Endothelial cell of umbilical vein (primary cell): ENCODE results near the gene RPS27L. TPM values are rescaled to one million over a fixed set of nuclear protein-coding genes. Genes with fewer than 3 reads are reported as not detected.

Source experiments
- BruUV-seq: library from RNA; stranded (reverse); fragments of 400-500 nt; replicated peaks from 2 replicates; lab custom pipeline; 2021; lab: Mats Ljungman, UMichigan
- CTCF ChIA-PET: fragments of 300-600, 350-600 bp; sonication (Branson Sonifier 250); formaldehyde crosslinking; loops from one replicate; lab custom pipeline; 2021; ENCODE audit warnings: antibody characterized with exemption, inconsistent platforms; lab: Charles Lee
- POLR2A ChIA-PET: fragments of 300-600, 350-600 bp; sonication (Branson Sonifier 250); formaldehyde crosslinking; loops from one replicate; lab custom pipeline; 2021; ENCODE audit warnings: antibody characterized with exemption, inconsistent platforms; lab: Charles Lee
- DNase-seq: peaks from one replicate; pipeline ENCODE4 v3.0.0-alpha.2; 2011; ENCODE audit warnings: low read depth, low spot score
- FAIRE-seq: peaks from 2 replicates; lab custom pipeline; 2011; peaks lifted over from hg19 to GRCh38; lab: Jason Lieb, UNC
- H2AFZ ChIP-seq: 2 replicates; pipeline ENCODE4 v1.6.0; 2012; ENCODE audit warnings: low read depth, low read length, control low read depth, inconsistent platforms
- H3K27ac ChIP-seq: 2 replicates; pipeline ENCODE4 v1.5.1; 2011; ENCODE audit warnings: low read depth, mild to moderate bottlenecking, control low read depth, low read length, moderate library complexity; ENCODE audit not compliant: insufficient read depth
- H3K27me3 ChIP-seq, 2 experiments: 2 replicates each; pipeline versions ENCODE4 v1.6.0 to v1.6.1; 2011; ENCODE audit warnings: low read length in 2 of 2, mixed read lengths in 1 of 2; ENCODE audit not compliant: control insufficient read depth in 2 of 2, insufficient read depth in 2 of 2
- H3K36me3 ChIP-seq, 2 experiments: 2 replicates in 1 of 2; 3 replicates in 1 of 2; pipeline ENCODE4 v1.5.1; 2011; ENCODE audit warnings: low read length in 2 of 2, mild to moderate bottlenecking in 1 of 2, moderate library complexity in 1 of 2; ENCODE audit not compliant: control insufficient read depth in 2 of 2, insufficient read depth in 2 of 2; ENCODE audit errors: extremely low read depth in 1 of 2
- H3K4me1 ChIP-seq: 3 replicates; pipeline ENCODE4 v1.5.1; 2011; ENCODE audit warnings: mild to moderate bottlenecking, low read length; ENCODE audit not compliant: control insufficient read depth, insufficient read depth; ENCODE audit errors: extremely low read depth
- H3K4me2 ChIP-seq: 2 replicates; pipeline ENCODE4 v1.6.1; 2011; ENCODE audit warnings: low read length, control low read depth, mixed read lengths; ENCODE audit not compliant: insufficient read depth
- H3K4me3 ChIP-seq, 3 experiments: fragments of 200-600 bp in 1 of 3; sonication (generic), shearing (Covaris generic) in 1 of 3; replicated peaks in 1 of 3; 2 replicates each; pipeline ENCODE4 v1.5.1; 2011 to 2016; ENCODE audit warnings: control low read depth in 3 of 3, low read length in 3 of 3, mild to moderate bottlenecking in 2 of 3, inconsistent platforms in 1 of 3, low read depth in 1 of 3, moderate library complexity in 1 of 3; ENCODE audit not compliant: insufficient read depth in 1 of 3
- H3K79me2 ChIP-seq: 2 replicates; pipeline ENCODE4 v1.6.0; 2012; ENCODE audit warnings: low read length, inconsistent platforms; ENCODE audit not compliant: control insufficient read depth, insufficient read depth
- H3K9ac ChIP-seq: replicated peaks from 2 replicates; pipeline ENCODE3; 2011; ENCODE audit warnings: low read length, control low read depth; ENCODE audit not compliant: insufficient read depth; ENCODE audit errors: extremely low read depth
- H3K9me1 ChIP-seq: replicated peaks from 3 replicates; pipeline ENCODE4 v1.6.0; 2011; ENCODE audit warnings: mild to moderate bottlenecking, low read length; ENCODE audit not compliant: control insufficient read depth, insufficient read depth; ENCODE audit errors: extremely low read depth
- H3K9me3 ChIP-seq: replicated peaks from 2 replicates; pipeline ENCODE4 v1.5.1; 2012; ENCODE audit warnings: low read length, inconsistent platforms; ENCODE audit not compliant: control insufficient read depth, insufficient read depth
- H4K20me1 ChIP-seq: replicated peaks from 2 replicates; pipeline ENCODE3; 2011; ENCODE audit warnings: mild to moderate bottlenecking, low read length; ENCODE audit not compliant: control insufficient read depth, insufficient read depth; ENCODE audit errors: extremely low read depth
- CTCF ChIP-seq, 2 donors: IDR thresholded peaks; 1 replicate in 1 of 2; 2 replicates in 1 of 2; pipeline ENCODE4 v1.5.1; 2011; ENCODE audit warnings: low read length in 2 of 2, mild to moderate bottlenecking in 2 of 2, moderate library complexity in 2 of 2, control low read depth in 1 of 2, inconsistent platforms in 1 of 2, low read depth in 1 of 2; ENCODE audit not compliant: insufficient read depth in 1 of 2; ENCODE audit errors: extremely low read depth in 1 of 2
- EZH2 ChIP-seq: IDR thresholded peaks from 2 replicates; pipeline ENCODE4 v1.6.1; 2012; ENCODE audit warnings: borderline replicate concordance, low read depth, mild to moderate bottlenecking, moderate library complexity, low read length, inconsistent platforms; ENCODE audit not compliant: severe bottlenecking
- FOS ChIP-seq: IDR thresholded peaks from 2 replicates; pipeline ENCODE4 v1.6.1; 2011; ENCODE audit warnings: mild to moderate bottlenecking, low read length, moderate library complexity, borderline replicate concordance; ENCODE audit not compliant: insufficient read depth
- GATA2 ChIP-seq: IDR thresholded peaks from 2 replicates; pipeline ENCODE4 v1.7.0; 2011; ENCODE audit warnings: low read depth, mild to moderate bottlenecking, moderate library complexity, mixed read lengths, low read length; ENCODE audit not compliant: insufficient read length, insufficient read depth
- JUN ChIP-seq: IDR thresholded peaks from 2 replicates; pipeline ENCODE4 v1.6.1; 2011; ENCODE audit warnings: borderline replicate concordance, low read depth; ENCODE audit not compliant: insufficient read length, insufficient read depth
- MYC ChIP-seq: IDR thresholded peaks from one replicate; pipeline ENCODE4 v1.6.1; 2011; ENCODE audit warnings: mild to moderate bottlenecking, low read depth, low read length
- POLR2A ChIP-seq: IDR thresholded peaks from 2 replicates; pipeline ENCODE4 v1.6.1; 2012; ENCODE audit warnings: low read depth, mild to moderate bottlenecking, control low read depth, low read length
- POLR2AphosphoS5 ChIP-seq: IDR thresholded peaks from 2 replicates; pipeline ENCODE4 v1.6.1; 2012; ENCODE audit warnings: low read depth, mild to moderate bottlenecking, control low read depth, low read length, moderate library complexity; ENCODE audit not compliant: insufficient read depth
- dilution Hi-C: fragments of 300-500 bp; cut with MboI; formaldehyde crosslinking; loops from one replicate; pipeline ENCODE4 v1.15.0; 2019; ENCODE audit warnings: low sequenced_read_pairs; ENCODE audit not compliant: extremely low pct_ligation_motif_present
- intact Hi-C: fragments of 100-400 bp; cut with micrococcal nuclease; formaldehyde crosslinking; loops from one replicate; pipeline ENCODE4 v1.10.0; 2022
- polyA plus RNA-seq, 4 experiments: library from polyadenylated mRNA; depleted of rRNA in 3 of 4; stranded (reverse) in 3 of 4; unstranded in 1 of 4; fragments of >200 nt; gene quantifications; 2 replicates each; pipeline versions ENCODE4 v1.2.1 to v1.2.3, GENCODE V29; 2011 to 2012; ENCODE audit warnings: missing spikeins in 1 of 4
- total RNA-seq: library from RNA; stranded (reverse); gene quantifications from 2 replicates; pipeline ENCODE4 v1.2.3, GENCODE V29; 2021
- TF ChIP-seq, protein P1 (sequence below): IDR thresholded peaks from 2 replicates; pipeline ENCODE4 v1.6.1; 2011; ENCODE audit not compliant: insufficient read depth, insufficient read length

Gene RPS27L
- total and polyA plus RNA-seq, 2 donors (not counting 3 experiments of a cell fraction or from before 2014, with no cell fraction given), result 163 to 345 TPM

- dilution Hi-C loops (no loop called here), intact Hi-C loops (no loop called here)
- CTCF ChIA-PET, result interaction anchor here (1.0 kb wide), 1 partner anchor 23 kb away, joined by 4 read pairs; no protein-coding TSS in a partner anchor
- TF ChIP-seq JUN, result no peak
- TF ChIP-seq, protein P1, sequence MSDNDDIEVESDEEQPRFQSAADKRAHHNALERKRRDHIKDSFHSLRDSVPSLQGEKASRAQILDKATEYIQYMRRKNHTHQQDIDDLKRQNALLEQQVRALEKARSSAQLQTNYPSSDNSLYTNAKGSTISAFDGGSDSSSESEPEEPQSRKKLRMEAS, result no peak
- no peak for TF ChIP-seq POLR2AphosphoS5
- TF ChIP-seq CTCF (IDR thresholded peaks at IDR 0.05; ENCODE audit: extremely low read depth in 1 of 2, insufficient read depth in 1 of 2, low read depth in 1 of 2, low read length in 2 of 2), result no peak
- no peak for TF ChIP-seq GATA2
- no peak overlapping the region for H3K9ac ChIP-seq
- H3K4me2 ChIP-seq, result no peak overlapping the region
- H3K4me1 ChIP-seq, result peaks cover 5% of the 10 kb centered on the region
- FAIRE-seq, result no peak
- no peaks in the 10 kb centered on the region for H3K9me3 ChIP-seq
- H3K27ac ChIP-seq, result no peak overlapping the region
- H2AFZ ChIP-seq, result no peak overlapping the region
- no peaks in the 10 kb centered on the region for H3K27me3 ChIP-seq
- no peak overlapping the region for H3K4me3 ChIP-seq
- no peaks in the 10 kb centered on the region for H3K9me1 ChIP-seq
- H3K79me2 ChIP-seq, result no peaks in the 10 kb centered on the region
- H4K20me1 ChIP-seq, result no peaks in the 10 kb centered on the region
- H3K36me3 ChIP-seq, result no peaks in the 10 kb centered on the region
- DNase-seq, result no peak
- BruUV-seq, result no TSS peak
- POLR2A ChIA-PET, result no interaction called here
Observed at GRCh38 chr15:63112871-63113270, 44.4 kb downstream of the RPS27L start.

GRCh38 chr15:63111481-63111880, 45.8 kb downstream of the RPS27L start:
- TF ChIP-seq FOS (no peak), GATA2 (no peak), EZH2 (no peak), POLR2AphosphoS5 (no peak), JUN (no peak), POLR2A (no peak), CTCF (IDR thresholded peaks at IDR 0.05; ENCODE audit: extremely low read depth in 1 of 2, insufficient read depth in 1 of 2, low read depth in 1 of 2, low read length in 2 of 2) (no peak), MYC (no peak)
- TF ChIP-seq, protein P1, result no peak
- H3K79me2 ChIP-seq, result no peaks in the 10 kb centered on the region
- H3K4me1 ChIP-seq, result peaks cover 5% of the 10 kb centered on the region
- no peak for FAIRE-seq
- intact Hi-C loops (no loop called here), dilution Hi-C loops (no loop called here)
- H4K20me1 ChIP-seq, result no peaks in the 10 kb centered on the region
- ChIA-PET POLR2A (interaction anchor here (0.6 kb wide), 1 partner anchor 165 kb away, joined by 4 read pairs; no protein-coding TSS in a partner anchor), CTCF (no interaction called here)
- H3K9me1 ChIP-seq, result no peaks in the 10 kb centered on the region
- H2AFZ ChIP-seq, result no peak overlapping the region
- H3K27me3 ChIP-seq, result no peaks in the 10 kb centered on the region
- no peak overlapping the region for H3K27ac ChIP-seq
- BruUV-seq, result no TSS peak
- H3K36me3 ChIP-seq, result no peaks in the 10 kb centered on the region
- no peaks in the 10 kb centered on the region for H3K9me3 ChIP-seq
- no peak for DNase-seq
- no peak overlapping the region for H3K9ac ChIP-seq
- no peak overlapping the region for H3K4me3 ChIP-seq
- no peak overlapping the region for H3K4me2 ChIP-seq
